K562 (cell line): Measurements from ENCODE around the gene SMCO4. TPM values are rescaled to one million over a fixed set of nuclear protein-coding genes. Genes with fewer than 3 reads are reported as not detected.

Experiments
- ATAC-seq: fragments of 200-7000 bp; cut with Tn5 transposase; 3 replicates; pipeline ENCODE4 v1.9.1; 2020; ENCODE audit warnings: moderate library complexity
- BruUV-seq: library from RNA; stranded (reverse); fragments of 400-500 nt; replicated peaks from 2 replicates; lab custom pipeline; 2021; lab: Mats Ljungman, UMichigan
- CTCF ChIA-PET: fragments of 300-600 bp; formaldehyde crosslinking; extraction: SDS; loops from one replicate; lab custom pipeline; 2021; ENCODE audit warnings: low intra/inter-chr PET ratio; lab: Yijun Ruan, JAX
- POLR2A ChIA-PET: fragments of 300-600, 350-650 bp; sonication (Branson Sonifier 250); formaldehyde crosslinking; extraction: SDS; loops from one replicate; lab custom pipeline; 2021; ENCODE audit warnings: antibody characterized with exemption, inconsistent platforms; lab: Yijun Ruan, JAX
- DNase-seq, 4 experiments: peaks; one replicate each; pipeline versions ENCODE4 v3.0.0 to v3.0.0-alpha.2; 2011 to 2018; ENCODE audit warnings: low spot score in 3 of 4, mixed read lengths in 3 of 4; ENCODE audit errors: extremely low read depth in 1 of 4
- FAIRE-seq: peaks from 2 replicates; lab custom pipeline; 2011; peaks lifted over from hg19 to GRCh38; lab: Jason Lieb, UNC
- H2AFZ ChIP-seq: 2 replicates; pipeline ENCODE4 v1.6.0; 2011; ENCODE audit warnings: low read depth, low read length, control low read depth, inconsistent platforms
- H3K27ac ChIP-seq: fragments of 200-600 bp; 3 replicates; pipeline ENCODE4 v1.8.0; 2011; ENCODE audit warnings: low read depth, mild to moderate bottlenecking, control low read depth, inconsistent platforms, low read length, moderate library complexity, mixed read lengths; ENCODE audit errors: extremely low read depth
- H3K27me3 ChIP-seq, 2 experiments: fragments of 300-600 bp in 1 of 2; 2 replicates in 1 of 2; 3 replicates in 1 of 2; pipeline versions ENCODE4 v1.6.0 to v1.8.0; 2011; ENCODE audit warnings: inconsistent platforms in 2 of 2, low read length in 2 of 2, mild to moderate bottlenecking in 1 of 2, mixed read lengths in 1 of 2, moderate library complexity in 1 of 2; ENCODE audit not compliant: control insufficient read depth in 2 of 2, insufficient read depth in 2 of 2
- H3K36me3 ChIP-seq: fragments of 300-600 bp; 3 replicates; pipeline ENCODE4 v1.8.0; 2011; ENCODE audit warnings: mild to moderate bottlenecking, low read length, inconsistent platforms; ENCODE audit not compliant: control insufficient read depth, insufficient read depth
- H3K4me1 ChIP-seq, 2 experiments: fragments of 200-600 bp in 1 of 2; replicated peaks in 1 of 2; 2 replicates in 1 of 2; 3 replicates in 1 of 2; pipeline versions ENCODE4 v1.5.1 to v1.8.0; 2011; ENCODE audit warnings: inconsistent platforms in 2 of 2, low read length in 2 of 2, mild to moderate bottlenecking in 1 of 2, mixed read lengths in 1 of 2, moderate library complexity in 1 of 2; ENCODE audit not compliant: control insufficient read depth in 2 of 2, insufficient read depth in 2 of 2
- H3K4me2 ChIP-seq: 2 replicates; pipeline ENCODE4 v1.6.1; 2011; ENCODE audit warnings: low read length, control low read depth, inconsistent platforms, mixed read lengths; ENCODE audit not compliant: insufficient read depth
- H3K4me3 ChIP-seq: fragments of 200-600 bp; sonication (generic), shearing (Covaris generic); 2 replicates; pipeline ENCODE4 v1.5.1; 2016; ENCODE audit warnings: control low read depth, inconsistent platforms
- H3K79me2 ChIP-seq: fragments of 200-600 bp; 3 replicates; pipeline ENCODE4 v1.8.0; 2011; ENCODE audit warnings: low read length, inconsistent platforms; ENCODE audit not compliant: control insufficient read depth, insufficient read depth
- H3K9ac ChIP-seq, 2 experiments: 2 replicates each; pipeline versions ENCODE4 v1.6.0 to v1.6.1; 2011; ENCODE audit warnings: low read depth in 2 of 2, low read length in 2 of 2, control low read depth in 1 of 2, inconsistent platforms in 1 of 2, mild to moderate bottlenecking in 1 of 2, mixed read lengths in 1 of 2; ENCODE audit not compliant: insufficient read depth in 1 of 2
- H3K9me1 ChIP-seq: one replicate; pipeline ENCODE4 v1.6.0; 2011; ENCODE audit warnings: inconsistent platforms, mild to moderate bottlenecking, low read length, moderate library complexity; ENCODE audit not compliant: control insufficient read depth, insufficient read depth
- H3K9me3 ChIP-seq: replicated peaks from 2 replicates; pipeline ENCODE4 v1.5.1; 2011; ENCODE audit warnings: low read depth, low read length, inconsistent platforms; ENCODE audit not compliant: control insufficient read depth, insufficient read depth
- H4K20me1 ChIP-seq: replicated peaks from 2 replicates; pipeline ENCODE4 v1.6.1; 2011; ENCODE audit warnings: low read length, inconsistent platforms, mixed read lengths; ENCODE audit not compliant: control insufficient read depth, insufficient read depth
- ARID3A ChIP-seq: IDR thresholded peaks from 2 replicates; pipeline ENCODE4 v1.6.1; 2012; ENCODE audit warnings: low read depth, low read length, improper control_type of control experiment, borderline replicate concordance
- ATF3 ChIP-seq, 2 experiments: fragments of 450-650 bp in 1 of 2; sonication (generic) in 1 of 2; formaldehyde crosslinking in 1 of 2; IDR thresholded peaks in 1 of 2; conservative IDR thresholded peaks in 1 of 2; 2 replicates each; pipeline versions ENCODE4 v1.6.1 to v1.8.1; 2016 to 2023; ENCODE audit warnings: mild to moderate bottlenecking in 2 of 2, moderate library complexity in 2 of 2, inconsistent platforms in 1 of 2, missing genetic modification reagents in 1 of 2
- CBFA2T2 ChIP-seq: fragments of 450-650 bp; conservative IDR thresholded peaks from 2 replicates; pipeline ENCODE4 v1.6.1; 2017; ENCODE audit warnings: mild to moderate bottlenecking
- NFE2 ChIP-seq: IDR thresholded peaks from 2 replicates; pipeline ENCODE4 v1.6.1; 2014; ENCODE audit warnings: antibody characterized with exemption, low read depth
- ZNF134 ChIP-seq: fragments of 250-450 bp; sonication (Bioruptor Pico); conservative IDR thresholded peaks from 2 replicates; pipeline ENCODE4 v1.4.0; 2020
- ZNF311 ChIP-seq: fragments of 250-450 bp; sonication (Bioruptor Pico); IDR thresholded peaks from 2 replicates; pipeline ENCODE4 v1.4.0; 2020; ENCODE audit warnings: mild to moderate bottlenecking, moderate library complexity
- ZNF592 ChIP-seq: fragments of 450-650 bp; IDR thresholded peaks from 2 replicates; pipeline ENCODE4 v1.6.1; 2017; ENCODE audit warnings: antibody characterized with exemption, mild to moderate bottlenecking
- WGBS: fragments of 100-300 bp; shearing (Covaris generic); methylation state at CpG from one replicate; pipeline ENCODE4 v1.1.6; 2016; ENCODE audit warnings: low coverage, mixed read lengths; ENCODE audit not compliant: insufficient coverage; ENCODE audit errors: missing lambda C conversion rate; 5-methylcytosine and 5-hydroxymethylcytosine counted together
- in situ Hi-C: fragments of 300-500 bp; cut with MboI; formaldehyde crosslinking; loops from 4 replicates; pipeline ENCODE4 v1.15.0; 2018; ENCODE audit warnings: inconsistent platforms, mixed read lengths
- intact Hi-C: fragments of 100-400 bp; cut with micrococcal nuclease; formaldehyde crosslinking; loops from 2 replicates; pipeline ENCODE4 v1.14.2; 2022
- polyA plus RNA-seq, 8 experiments: library from polyadenylated mRNA; depleted of rRNA in 4 of 8; stranded (reverse) in 5 of 8; unstranded in 3 of 8; fragments of >200 nt; fragmentation: Nextera tagmentation in 2 of 8; fragmentation: Illumina TruSeq in 1 of 8; extraction: Ambion mirVana in 2 of 8; extraction: Trizol in 1 of 8; gene quantifications; 2 replicates each; pipeline versions ENCODE4 v1.2.1 to v1.2.3, GENCODE V29; 2011 to 2014; ENCODE audit warnings: inconsistent platforms in 1 of 8, missing spikeins in 1 of 8
- total RNA-seq, 7 experiments: library from RNA; depleted of rRNA in 6 of 7; stranded (reverse); fragments of >200 nt in 6 of 7; fragmentation: Illumina TruSeq in 2 of 7; extraction: Trizol in 2 of 7; gene quantifications; 2 replicates each; pipeline versions ENCODE4 v1.2.1 to v1.2.3, GENCODE V29; 2011 to 2021; ENCODE audit warnings: low replicate concordance in 1 of 7
- TF ChIP-seq, protein P1 (sequence below): fragments of 450-650 bp; formaldehyde crosslinking; conservative IDR thresholded peaks from 2 replicates; pipeline ENCODE4 v1.4.0; 2022; ENCODE audit warnings: mild to moderate bottlenecking, missing genetic modification characterization
- TF ChIP-seq, protein P2 (sequence below): sonication (generic); formaldehyde crosslinking; IDR thresholded peaks from 2 replicates; pipeline ENCODE4 v1.5.0; 2020; ENCODE audit warnings: missing genetic modification reagents

The SMCO4 gene
- total and polyA plus RNA-seq, 9 of the 15 experiments (the other 6 are each of a cell fraction or from before 2014, with no cell fraction given): 1.8 to 27.8 (median 15.3) TPM

DNA sequence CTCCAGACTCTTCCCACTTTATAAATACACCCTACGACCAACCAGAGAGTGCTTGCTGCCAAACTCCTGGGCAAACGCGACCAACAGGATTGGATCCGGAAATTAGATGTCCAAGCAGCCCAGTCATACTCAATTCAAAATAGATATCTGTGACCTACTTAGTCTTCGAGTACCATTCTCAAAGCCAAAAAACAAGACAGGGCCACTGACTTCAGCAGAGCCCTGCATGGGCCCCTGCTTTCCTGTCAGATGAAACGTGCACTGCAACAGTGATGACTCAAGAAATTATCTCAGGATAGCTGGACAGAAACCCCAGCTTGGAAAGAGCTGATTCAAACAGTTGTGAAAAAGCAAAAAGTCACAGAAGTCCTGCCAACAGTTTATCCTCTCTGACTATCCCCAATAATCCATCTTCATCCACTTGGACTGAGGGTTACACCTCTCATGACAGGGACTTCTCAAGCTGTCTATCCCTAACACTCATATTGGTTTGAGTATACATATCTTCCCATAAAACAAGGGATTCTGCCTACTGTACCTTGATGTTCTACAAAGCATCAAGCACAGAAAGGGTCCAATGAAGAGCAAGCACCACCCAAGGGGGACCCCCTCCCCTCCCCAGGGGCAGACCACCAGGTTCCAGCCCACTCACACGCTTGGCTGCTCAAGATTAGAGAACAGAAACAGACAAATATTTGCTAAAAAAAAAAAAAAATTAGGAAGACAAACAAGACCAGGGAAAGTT lies 17.4 kb downstream of the SMCO4 start (continued):
- TF ChIP-seq ATF3 (IDR thresholded peaks at IDR 0.05): peak; percentile 47; the same call in 1 of the 2 replicates
- TF ChIP-seq ATF3 (CRISPR knock-in tag; conservative IDR thresholded peaks at IDR 0.05): no peak
- TF ChIP-seq, protein P1, sequence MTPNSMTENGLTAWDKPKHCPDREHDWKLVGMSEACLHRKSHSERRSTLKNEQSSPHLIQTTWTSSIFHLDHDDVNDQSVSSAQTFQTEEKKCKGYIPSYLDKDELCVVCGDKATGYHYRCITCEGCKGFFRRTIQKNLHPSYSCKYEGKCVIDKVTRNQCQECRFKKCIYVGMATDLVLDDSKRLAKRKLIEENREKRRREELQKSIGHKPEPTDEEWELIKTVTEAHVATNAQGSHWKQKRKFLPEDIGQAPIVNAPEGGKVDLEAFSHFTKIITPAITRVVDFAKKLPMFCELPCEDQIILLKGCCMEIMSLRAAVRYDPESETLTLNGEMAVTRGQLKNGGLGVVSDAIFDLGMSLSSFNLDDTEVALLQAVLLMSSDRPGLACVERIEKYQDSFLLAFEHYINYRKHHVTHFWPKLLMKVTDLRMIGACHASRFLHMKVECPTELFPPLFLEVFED (CRISPR knock-in tag): no peak

DNA sequence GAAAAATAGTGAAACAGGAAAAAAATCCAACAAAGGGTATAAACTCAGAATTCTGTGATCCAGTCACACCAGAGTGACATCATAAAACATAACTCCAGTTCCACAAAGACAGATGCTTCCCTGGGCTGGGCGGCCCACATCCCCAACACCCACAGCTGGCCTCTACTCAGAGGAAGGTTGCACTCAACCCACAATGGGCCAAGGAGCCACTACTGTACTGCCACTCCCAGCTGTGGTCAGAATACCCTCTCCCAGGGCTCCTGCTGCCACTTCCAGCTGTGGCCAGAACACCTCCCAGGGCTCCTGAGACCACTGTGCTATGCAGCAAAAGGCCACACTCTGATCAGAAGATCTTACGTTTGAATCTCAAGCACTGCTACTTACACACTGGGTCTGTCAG lies 18.3 kb downstream of the SMCO4 start:
- H3K79me2 ChIP-seq: no peaks in the 10 kb centered on the region
- no peaks in the 10 kb centered on the region; the same call in 2 of the 3 replicates for H3K36me3 ChIP-seq
- H3K4me3 ChIP-seq: no peak overlapping the region
- no peaks in the 10 kb centered on the region for H3K27me3 ChIP-seq
- ATAC-seq: peak; percentile 22; the same call in 2 of the 3 replicates
- DNase-seq: no peak
- H3K27ac ChIP-seq: no peak overlapping the region
- H3K9me1 ChIP-seq: no peaks in the 10 kb centered on the region
- ChIA-PET POLR2A (interaction anchor here (0.7 to 1.4 kb wide), 2 partner anchors 14 to 17 kb away, joined by 4 to 5 read pairs; no protein-coding TSS in a partner anchor), CTCF (no interaction called here)
- FAIRE-seq: no peak
- H3K9me3 ChIP-seq: no peaks in the 10 kb centered on the region
- intact Hi-C loops (no loop called here), in situ Hi-C loops (no loop called here)
- no peak overlapping the region; a peak in 1 of 4 replicates for H3K9ac ChIP-seq
- no peak overlapping the region for H2AFZ ChIP-seq
- 44% methylated on average over 2 of the region's 2 CpGs for WGBS
- H3K4me1 ChIP-seq: peaks cover 0 to 14% of the 10 kb centered on the region in 2 experiments; a peak in 3 of 5 replicates
- H3K4me2 ChIP-seq: no peak overlapping the region
- no TSS peak for BruUV-seq
- H4K20me1 ChIP-seq: no peaks in the 10 kb centered on the region; the same call in 1 of the 2 replicates
- no peak for TF ChIP-seq ARID3A
- no peak for TF ChIP-seq CBFA2T2
- TF ChIP-seq, protein P2, sequence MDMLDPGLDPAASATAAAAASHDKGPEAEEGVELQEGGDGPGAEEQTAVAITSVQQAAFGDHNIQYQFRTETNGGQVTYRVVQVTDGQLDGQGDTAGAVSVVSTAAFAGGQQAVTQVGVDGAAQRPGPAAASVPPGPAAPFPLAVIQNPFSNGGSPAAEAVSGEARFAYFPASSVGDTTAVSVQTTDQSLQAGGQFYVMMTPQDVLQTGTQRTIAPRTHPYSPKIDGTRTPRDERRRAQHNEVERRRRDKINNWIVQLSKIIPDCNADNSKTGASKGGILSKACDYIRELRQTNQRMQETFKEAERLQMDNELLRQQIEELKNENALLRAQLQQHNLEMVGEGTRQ: no peak
- TF ChIP-seq ZNF592: no peak
- TF ChIP-seq ZNF311 (CRISPR knock-in tag): no peak
- no peak for TF ChIP-seq NFE2
- no peak for TF ChIP-seq ZNF134 (CRISPR knock-in tag)
